Aorta (tissue), 5 donors: Measurements from ENCODE around the gene ZMIZ1. TPM values are rescaled to one million over a fixed set of nuclear protein-coding genes. Genes with fewer than 3 reads are reported as not detected.

Experiments
- ATAC-seq: fragments of 200-7000 bp; cut with Tn5 transposase; one replicate; pipeline ENCODE4 v1.9.1; 2022; ENCODE audit warnings: moderate library complexity; ENCODE audit not compliant: low FRiP score
- DNase-seq, 2 donors: peaks; one replicate each; pipeline ENCODE4 v3.0.0-alpha.2; 2020
- H3K27ac ChIP-seq, 2 donors: one replicate each; pipeline ENCODE4 v1.5.1; 2013; ENCODE audit warnings: low read length in 2 of 2, mild to moderate bottlenecking in 2 of 2, moderate library complexity in 2 of 2, control low read depth in 1 of 2, inconsistent platforms in 1 of 2, low read depth in 1 of 2
- H3K27me3 ChIP-seq, 2 donors: one replicate each; pipeline ENCODE4 v1.6.1; 2013; ENCODE audit warnings: control low read depth in 1 of 2, low read length in 1 of 2, mild to moderate bottlenecking in 1 of 2, moderate library complexity in 1 of 2; ENCODE audit not compliant: insufficient read depth in 2 of 2, control insufficient read depth in 1 of 2
- H3K36me3 ChIP-seq, 2 donors: one replicate each; pipeline ENCODE4 v1.6.1; 2013; ENCODE audit warnings: control low read depth in 1 of 2, low read length in 1 of 2, mild to moderate bottlenecking in 1 of 2; ENCODE audit not compliant: insufficient read depth in 2 of 2, control insufficient read depth in 1 of 2
- H3K4me1 ChIP-seq, 2 donors: one replicate each; pipeline ENCODE4 v1.6.1; 2013; ENCODE audit warnings: low read length in 2 of 2, control low read depth in 1 of 2, mild to moderate bottlenecking in 1 of 2, moderate library complexity in 1 of 2; ENCODE audit not compliant: insufficient read depth in 2 of 2, control insufficient read depth in 1 of 2
- H3K4me3 ChIP-seq, 2 donors: one replicate each; pipeline ENCODE4 v1.5.1; 2013; ENCODE audit warnings: low read length in 2 of 2, control low read depth in 1 of 2, mild to moderate bottlenecking in 1 of 2
- H3K9me3 ChIP-seq: one replicate; pipeline ENCODE4 v1.6.1; 2013; ENCODE audit warnings: mild to moderate bottlenecking, low read length; ENCODE audit not compliant: control insufficient read depth
- WGBS, 2 donors: extraction: QIAGEN DNeasy Blood & Tissue Kit; methylation state at CpG; one replicate each; pipeline ENCODE4 v1.1.7; 2013; 5-methylcytosine and 5-hydroxymethylcytosine counted together
- intact Hi-C, 2 donors: fragments of 100-400 bp; cut with DNase I; formaldehyde crosslinking; loops; one replicate each; pipeline versions ENCODE4 v1.14.2 to v1.15.0; 2022
- polyA plus RNA-seq, 2 donors: library from polyadenylated mRNA; stranded (reverse); fragments of 200-250 nt; gene quantifications; one replicate each; pipeline ENCODE4 v1.2.3, GENCODE V29; 2013
- total RNA-seq, 2 donors: library from RNA; stranded (reverse); fragmentation: NEBNext Ultra II Directional; extraction: Animal tissue kit (Norgen Biotek cat#: 25700); gene quantifications; one replicate each; pipeline ENCODE4 v1.2.1, GENCODE V29; 2021
- donor health status: healthy with polysubstance abuse.
- donor health status: Bipolar disorder and iron deficiency.
- donor health status: DM: no; HTN: no; CAD: no.
- donor health status: DM: no; HTN: no; CAD: no.
- donor health status: DM: yes; HTN: yes; CAD: no.

The ZMIZ1 gene
- total and polyA plus RNA-seq, 4 donors, result 7.8 to 84.1 (median 28.2) TPM

DNA sequence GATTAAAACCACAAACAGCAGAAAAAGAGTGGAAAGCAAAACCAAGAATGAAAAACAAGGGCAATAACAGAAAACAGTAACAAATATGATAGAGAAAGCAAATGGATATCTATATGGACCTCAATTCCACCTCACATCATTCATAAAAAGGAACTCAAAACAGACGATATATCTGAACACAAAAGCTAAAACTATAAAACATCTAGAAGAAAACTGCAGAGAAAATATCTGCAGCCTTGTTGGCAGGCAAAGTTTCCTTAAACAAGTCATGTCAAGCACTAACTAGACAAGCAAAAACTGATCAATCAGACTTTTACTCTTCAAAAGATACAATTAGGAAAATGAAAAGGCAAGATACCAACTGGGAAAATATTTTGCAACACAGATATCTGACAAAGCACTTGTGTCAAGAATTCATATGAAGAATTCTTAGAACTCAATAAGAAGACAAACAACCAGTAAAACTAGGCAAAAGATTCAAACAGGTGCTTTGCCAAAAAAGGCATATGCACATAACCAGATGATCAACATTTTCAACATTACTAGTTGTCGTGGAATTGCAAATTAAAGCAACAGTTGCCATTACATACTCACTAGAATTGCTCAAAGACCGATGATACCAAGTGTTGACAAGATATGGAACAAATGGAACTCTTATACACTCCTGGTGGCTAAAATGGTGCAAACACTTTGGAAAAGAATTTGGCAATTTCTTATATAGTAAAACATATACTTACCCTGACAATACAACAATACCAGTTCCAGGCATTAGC is 25.9 kb upstream of the ZMIZ1 start:
- Histone ChIP-seq H3K4me1 (no peaks in the 10 kb centered on the region), H3K27me3 (no peaks in the 10 kb centered on the region), H3K9me3 (no peaks in the 10 kb centered on the region), H3K27ac (no peak overlapping the region), H3K4me3 (no peak overlapping the region), H3K36me3 (no peaks in the 10 kb centered on the region)
- intact Hi-C loops, result no loop called here
- 74 to 90% methylated on average over 3 of the region's 3 CpGs for WGBS, 2 donors
- no peak for ATAC-seq
- no peak for DNase-seq

GRCh38 chr10:79044036-79044632 is 24.6 kb upstream of the ZMIZ1 start:
- Histone ChIP-seq H3K27me3 (no peaks in the 10 kb centered on the region), H3K27ac (no peak overlapping the region), H3K4me3 (no peak overlapping the region), H3K36me3 (no peaks in the 10 kb centered on the region), H3K4me1 (no peaks in the 10 kb centered on the region), H3K9me3 (no peaks in the 10 kb centered on the region)
- intact Hi-C loops, result no loop called here
- ATAC-seq (no peak), DNase-seq (peak; percentile 21 to 41)
- 95 to 97% methylated on average over 5 of the region's 5 CpGs for WGBS, 2 donors

- Histone ChIP-seq H3K27me3 (no peaks in the 10 kb centered on the region), H3K9me3 (no peaks in the 10 kb centered on the region), H3K27ac (no peak overlapping the region), H3K36me3 (no peaks in the 10 kb centered on the region), H3K4me3 (no peak overlapping the region), H3K4me1 (no peaks in the 10 kb centered on the region)
- ATAC-seq (no peak), DNase-seq (peak; percentile 35 to 38)
- 82 to 92% methylated on average over 4 of the region's 4 CpGs for WGBS, 2 donors
- intact Hi-C loops, result no loop called here
Measured at GRCh38 chr10:79044846-79045245, 23.9 kb upstream of the ZMIZ1 start.

GRCh38 chr10:79045566-79046175 is 23.1 kb upstream of the ZMIZ1 start:
- Histone ChIP-seq H3K27me3 (no peaks in the 10 kb centered on the region), H3K4me3 (no peak overlapping the region), H3K9me3 (no peaks in the 10 kb centered on the region), H3K4me1 (no peaks in the 10 kb centered on the region), H3K36me3 (no peaks in the 10 kb centered on the region), H3K27ac (no peak overlapping the region)
- DNase-seq, result peak; percentile 18 to 39
- intact Hi-C loops, result no loop called here
- 79 to 82% methylated on average over 9 of the region's 9 CpGs for WGBS, 2 donors
- ATAC-seq, result no peak

DNA sequence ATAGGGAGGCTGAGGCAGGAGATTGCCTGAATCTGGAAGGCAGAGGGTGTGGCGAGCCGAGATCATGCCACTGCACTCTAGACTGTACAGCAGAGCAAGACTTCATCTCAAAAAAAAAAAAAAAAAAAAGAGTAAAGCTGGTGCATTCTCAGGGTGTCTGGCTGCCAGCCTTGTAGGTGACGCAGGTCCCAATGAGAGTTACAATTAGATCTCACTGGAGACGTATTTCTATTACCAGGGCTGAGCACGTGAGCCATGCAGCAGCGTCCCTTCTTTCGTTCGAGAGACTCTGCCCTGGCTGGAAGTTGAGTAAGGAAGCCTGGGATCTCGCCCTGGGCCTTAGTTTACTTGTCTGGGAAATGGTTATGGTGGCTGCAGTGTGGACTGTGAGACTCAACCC is 22.4 kb upstream of the ZMIZ1 start:
- no peak for ATAC-seq
- Histone ChIP-seq H3K9me3 (no peaks in the 10 kb centered on the region), H3K4me1 (no peaks in the 10 kb centered on the region), H3K27ac (no peak overlapping the region), H3K27me3 (no peaks in the 10 kb centered on the region), H3K36me3 (no peaks in the 10 kb centered on the region), H3K4me3 (no peak overlapping the region)
- peak; percentile 2 to 36 for DNase-seq
- intact Hi-C loops, result no loop called here
- 93 to 95% methylated on average over 9 of the region's 9 CpGs for WGBS, 2 donors

GRCh38 chr10:79046741-79047583 is 21.8 kb upstream of the ZMIZ1 start:
- H3K4me3 ChIP-seq, result no peak overlapping the region
- peak; percentile 48 to 64 for DNase-seq
- 89 to 90% methylated on average over 6 of the region's 6 CpGs for WGBS, 2 donors
- intact Hi-C loops, result no loop called here
- H3K27ac ChIP-seq, result no peak overlapping the region
- ATAC-seq, result no peak
- no peaks in the 10 kb centered on the region for H3K9me3 ChIP-seq
- no peaks in the 10 kb centered on the region for H3K36me3 ChIP-seq
- no peaks in the 10 kb centered on the region for H3K4me1 ChIP-seq
- no peaks in the 10 kb centered on the region for H3K27me3 ChIP-seq

- ATAC-seq (no peak), DNase-seq (no peak)
- no peaks in the 10 kb centered on the region for H3K27me3 ChIP-seq
- no peaks in the 10 kb centered on the region for H3K4me1 ChIP-seq
- H3K27ac ChIP-seq, result no peak overlapping the region
- no peaks in the 10 kb centered on the region for H3K36me3 ChIP-seq
- no peak overlapping the region for H3K4me3 ChIP-seq
- no peaks in the 10 kb centered on the region for H3K9me3 ChIP-seq
- intact Hi-C loops, result no loop called here
- WGBS, 2 donors, result 93 to 95% methylated on average over 4 of the region's 4 CpGs
Measured at GRCh38 chr10:79047584-79047874, 21.2 kb upstream of the ZMIZ1 start.

- H3K4me3 ChIP-seq, result no peak overlapping the region
- no peaks in the 10 kb centered on the region for H3K36me3 ChIP-seq
- no peak overlapping the region for H3K27ac ChIP-seq
- DNase-seq (peak; percentile 68 to 70), ATAC-seq (no peak)
- 83 to 85% methylated on average over 12 to 13 of the region's 13 CpGs for WGBS, 2 donors
- H3K4me1 ChIP-seq, result no peaks in the 10 kb centered on the region
- intact Hi-C loops, result no loop called here
- no peaks in the 10 kb centered on the region for H3K9me3 ChIP-seq
- H3K27me3 ChIP-seq, result no peaks in the 10 kb centered on the region
Measured at GRCh38 chr10:79047875-79048638, 20.7 kb upstream of the ZMIZ1 start.
